Measurements from ENCODE around the gene NKX2-8. TPM values are rescaled to one million over a fixed set of nuclear protein-coding genes. Genes with fewer than 3 reads are reported as not detected.

The NKX2-8 gene
- total RNA-seq, 1 experiment from 2014 or later, result not detected

DNA sequence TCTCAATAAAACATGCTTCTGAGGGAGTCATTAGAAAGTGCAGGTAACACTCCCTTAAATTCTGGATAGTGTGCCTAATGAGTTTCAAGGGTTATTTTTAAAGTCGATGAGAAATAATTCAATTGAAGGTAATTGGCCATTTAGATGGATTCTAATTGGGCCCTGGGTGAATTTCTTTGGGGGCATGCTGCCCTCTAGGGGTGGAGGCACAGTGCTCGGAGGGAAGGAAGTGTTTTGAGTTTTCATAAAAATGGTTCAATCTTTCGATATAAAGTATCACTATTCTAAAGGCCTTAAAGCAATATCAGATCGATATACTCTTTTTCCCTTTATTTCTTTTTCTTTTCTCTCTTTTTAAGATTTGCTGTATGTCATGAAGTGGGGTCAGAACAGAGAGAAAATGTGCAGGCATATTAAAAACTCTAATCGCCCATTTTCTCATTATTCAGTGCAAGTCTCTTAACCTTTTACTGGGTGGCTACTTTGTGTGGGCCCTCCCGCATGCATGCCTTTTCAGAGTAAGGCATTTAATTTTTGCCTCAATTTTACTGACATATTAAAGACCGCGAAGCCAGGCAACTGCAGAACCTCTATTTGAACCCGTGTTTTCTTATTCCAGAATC, 25.5 kb downstream of the NKX2-8 start:
- H3K4me2 ChIP-seq (ENCODE audit: low read length), result peak overlapping the region; percentile 50
- no peaks in the 10 kb centered on the region for H3F3A ChIP-seq (ENCODE audit: low read length, unreplicated experiment)
- peak; percentile 56 for DNase-seq
- H3K4me3 ChIP-seq (ENCODE audit: low read length), result no peak overlapping the region
- peak; percentile 80 for ATAC-seq
- peak overlapping the region; percentile 56 for H2AFZ ChIP-seq (ENCODE audit: low read length)
- H3K9me3 ChIP-seq (ENCODE audit: low read length), result no peaks in the 10 kb centered on the region
- no peaks in the 10 kb centered on the region for H3K36me3 ChIP-seq (ENCODE audit: low read depth, low read length)
- TF ChIP-seq, protein P1, sequence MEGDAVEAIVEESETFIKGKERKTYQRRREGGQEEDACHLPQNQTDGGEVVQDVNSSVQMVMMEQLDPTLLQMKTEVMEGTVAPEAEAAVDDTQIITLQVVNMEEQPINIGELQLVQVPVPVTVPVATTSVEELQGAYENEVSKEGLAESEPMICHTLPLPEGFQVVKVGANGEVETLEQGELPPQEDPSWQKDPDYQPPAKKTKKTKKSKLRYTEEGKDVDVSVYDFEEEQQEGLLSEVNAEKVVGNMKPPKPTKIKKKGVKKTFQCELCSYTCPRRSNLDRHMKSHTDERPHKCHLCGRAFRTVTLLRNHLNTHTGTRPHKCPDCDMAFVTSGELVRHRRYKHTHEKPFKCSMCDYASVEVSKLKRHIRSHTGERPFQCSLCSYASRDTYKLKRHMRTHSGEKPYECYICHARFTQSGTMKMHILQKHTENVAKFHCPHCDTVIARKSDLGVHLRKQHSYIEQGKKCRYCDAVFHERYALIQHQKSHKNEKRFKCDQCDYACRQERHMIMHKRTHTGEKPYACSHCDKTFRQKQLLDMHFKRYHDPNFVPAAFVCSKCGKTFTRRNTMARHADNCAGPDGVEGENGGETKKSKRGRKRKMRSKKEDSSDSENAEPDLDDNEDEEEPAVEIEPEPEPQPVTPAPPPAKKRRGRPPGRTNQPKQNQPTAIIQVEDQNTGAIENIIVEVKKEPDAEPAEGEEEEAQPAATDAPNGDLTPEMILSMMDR (conservative IDR thresholded peaks at IDR 0.05; ENCODE audit: low read depth, low read length), result peak; percentile 95
- no peak for TF ChIP-seq EZH2 (IDR thresholded peaks at IDR 0.05; ENCODE audit: low read length, unreplicated experiment)
- peaks cover 22% of the 10 kb centered on the region for H3K27me3 ChIP-seq (ENCODE audit: low read length)
- H3K27ac ChIP-seq (ENCODE audit: low read length), result no peak overlapping the region
- no peaks in the 10 kb centered on the region for H3K79me2 ChIP-seq (ENCODE audit: low read length)
- ChIA-PET CTCF (no interaction called here), POLR2A (ENCODE audit: unreplicated experiment) (no interaction called here)
- BruUV-seq (replicated peaks), result no TSS peak
- no peaks in the 10 kb centered on the region for H3K4me1 ChIP-seq (ENCODE audit: insufficient read depth, low read length)
- H3K9ac ChIP-seq (ENCODE audit: low read length), result no peak overlapping the region
- intact Hi-C loops (cut with micrococcal nuclease), result loop anchor here (1.0 to 2.0 kb wide), 4 partner anchors 350 to 674 kb away; no protein-coding TSS in a partner anchor
- no peaks in the 10 kb centered on the region for H4K20me1 ChIP-seq (ENCODE audit: low read length)
- H3K9me2 ChIP-seq (replicated peaks; ENCODE audit: low read length), result no peaks in the 10 kb centered on the region

DNA sequence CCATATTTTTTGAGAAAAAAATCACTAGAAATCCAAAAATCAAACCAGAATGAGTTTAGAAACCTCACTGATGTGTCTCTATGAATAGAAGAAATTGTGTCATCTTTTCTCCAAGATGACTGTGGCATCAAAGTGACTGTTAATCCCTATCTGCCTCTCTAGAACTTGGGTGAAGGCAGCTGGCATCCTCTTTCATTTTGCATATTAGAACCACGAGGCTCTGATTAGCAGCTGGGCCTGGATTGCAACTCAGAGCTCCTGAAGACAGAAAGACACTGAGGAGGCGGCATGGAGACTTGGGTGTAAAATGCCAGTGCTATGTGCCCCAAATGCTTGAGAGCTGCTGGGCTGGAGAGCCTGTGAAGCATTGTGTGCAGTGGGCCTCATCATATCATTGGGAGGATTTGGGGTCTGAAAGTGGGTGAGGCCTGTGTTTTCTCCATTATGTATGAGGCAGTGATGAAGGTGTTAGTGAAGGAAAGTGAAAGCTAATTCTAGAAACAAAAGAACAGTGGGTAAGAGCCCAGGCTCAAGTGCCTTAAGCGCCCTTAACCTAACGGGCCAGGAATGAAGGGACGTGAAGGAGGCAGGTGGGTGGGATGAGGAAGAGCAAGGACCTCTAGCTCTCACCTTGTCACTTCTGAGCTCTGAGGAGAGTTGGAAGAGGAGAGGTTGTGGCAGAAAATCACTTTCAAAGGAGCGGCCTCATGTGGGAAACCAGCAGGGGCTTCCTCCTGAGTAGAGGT, 26.2 kb downstream of the NKX2-8 start:
- BruUV-seq (replicated peaks), result no TSS peak
- ATAC-seq, result no peak
- no peaks in the 10 kb centered on the region for H3K36me3 ChIP-seq (ENCODE audit: low read depth, low read length)
- no peak overlapping the region for H3K4me2 ChIP-seq (ENCODE audit: low read length)
- no peaks in the 10 kb centered on the region for H3F3A ChIP-seq (ENCODE audit: low read length, unreplicated experiment)
- no peaks in the 10 kb centered on the region for H3K4me1 ChIP-seq (ENCODE audit: insufficient read depth, low read length)
- no peaks in the 10 kb centered on the region for H3K9me2 ChIP-seq (replicated peaks; ENCODE audit: low read length)
- intact Hi-C loops (cut with micrococcal nuclease), result loop anchor here (1.0 to 2.0 kb wide), 4 partner anchors 349 to 673 kb away; no protein-coding TSS in a partner anchor
- no peak overlapping the region for H2AFZ ChIP-seq (ENCODE audit: low read length)
- CTCF ChIA-PET, result interaction anchor here (0.6 to 3.3 kb wide), 5 partner anchors 49 to 615 kb away, joined by 3 to 100 read pairs (median 5); no protein-coding TSS in a partner anchor
- no peak overlapping the region for H3K27ac ChIP-seq (ENCODE audit: low read length)
- no peak for TF ChIP-seq EZH2 (IDR thresholded peaks at IDR 0.05; ENCODE audit: low read length, unreplicated experiment)
- no peak for TF ChIP-seq EZH2phosphoT487 (IDR thresholded peaks at IDR 0.05; ENCODE audit: borderline replicate concordance, low read length)
- TF ChIP-seq, protein P1 (conservative IDR thresholded peaks at IDR 0.05; ENCODE audit: low read depth, low read length), result no peak
- H4K20me1 ChIP-seq (ENCODE audit: low read length), result no peaks in the 10 kb centered on the region
- POLR2A ChIA-PET (ENCODE audit: unreplicated experiment), result no interaction called here
- no peaks in the 10 kb centered on the region for H3K9me3 ChIP-seq (ENCODE audit: low read length)
- DNase-seq, result no peak
- no peak overlapping the region for H3K4me3 ChIP-seq (ENCODE audit: low read length)
- H3K27me3 ChIP-seq (ENCODE audit: low read length), result peaks cover 18% of the 10 kb centered on the region
- no peaks in the 10 kb centered on the region for H3K79me2 ChIP-seq (ENCODE audit: low read length)
- no peak overlapping the region for H3K9ac ChIP-seq (ENCODE audit: low read length)

All from PC-3 (cell line).